ENCODE data around the gene PLA2G4D. TPM values are rescaled to one million over a fixed set of nuclear protein-coding genes. Genes with fewer than 3 reads are reported as not detected.

PLA2G4D gene
- polyA plus RNA-seq, 1 experiment = not detected

GRCh38 chr15:42133886-42134502 is 39.6 kb upstream of the PLA2G4D start:
- peaks cover 34% of the 10 kb centered on the region for H3K27me3 ChIP-seq (ENCODE audit: control insufficient read depth, insufficient read depth, low read length)
- H3K9me3 ChIP-seq (ENCODE audit: control insufficient read depth, insufficient read depth, low read length) = no peaks in the 10 kb centered on the region
- DNase-seq (ENCODE audit: low read depth, low spot score) = no peak
- CTCF ChIA-PET = interaction anchor here (1.0 to 1.3 kb wide), 4 partner anchors 14 to 144 kb away, joined by 3 to 7 read pairs (median 3); no protein-coding TSS in a partner anchor
- H3K4me3 ChIP-seq (ENCODE audit: low read depth, low read length) = no peak overlapping the region
- no peak overlapping the region for H3K27ac ChIP-seq (ENCODE audit: low read depth, low read length)
- TF ChIP-seq, protein P1, sequence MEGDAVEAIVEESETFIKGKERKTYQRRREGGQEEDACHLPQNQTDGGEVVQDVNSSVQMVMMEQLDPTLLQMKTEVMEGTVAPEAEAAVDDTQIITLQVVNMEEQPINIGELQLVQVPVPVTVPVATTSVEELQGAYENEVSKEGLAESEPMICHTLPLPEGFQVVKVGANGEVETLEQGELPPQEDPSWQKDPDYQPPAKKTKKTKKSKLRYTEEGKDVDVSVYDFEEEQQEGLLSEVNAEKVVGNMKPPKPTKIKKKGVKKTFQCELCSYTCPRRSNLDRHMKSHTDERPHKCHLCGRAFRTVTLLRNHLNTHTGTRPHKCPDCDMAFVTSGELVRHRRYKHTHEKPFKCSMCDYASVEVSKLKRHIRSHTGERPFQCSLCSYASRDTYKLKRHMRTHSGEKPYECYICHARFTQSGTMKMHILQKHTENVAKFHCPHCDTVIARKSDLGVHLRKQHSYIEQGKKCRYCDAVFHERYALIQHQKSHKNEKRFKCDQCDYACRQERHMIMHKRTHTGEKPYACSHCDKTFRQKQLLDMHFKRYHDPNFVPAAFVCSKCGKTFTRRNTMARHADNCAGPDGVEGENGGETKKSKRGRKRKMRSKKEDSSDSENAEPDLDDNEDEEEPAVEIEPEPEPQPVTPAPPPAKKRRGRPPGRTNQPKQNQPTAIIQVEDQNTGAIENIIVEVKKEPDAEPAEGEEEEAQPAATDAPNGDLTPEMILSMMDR (IDR thresholded peaks at IDR 0.05; ENCODE audit: low read depth, low read length) = peak; percentile 63
- POLR2A ChIA-PET = no interaction called here

- Histone ChIP-seq H3K27me3 (ENCODE audit: control insufficient read depth, insufficient read depth, low read length) (peaks cover 30% of the 10 kb centered on the region), H3K27ac (ENCODE audit: low read depth, low read length) (no peak overlapping the region), H3K4me3 (ENCODE audit: low read depth, low read length) (no peak overlapping the region), H3K9me3 (ENCODE audit: control insufficient read depth, insufficient read depth, low read length) (no peaks in the 10 kb centered on the region)
- ChIA-PET CTCF (interaction anchor here (1.2 kb wide), 1 partner anchor 67 kb away, joined by 3 read pairs; no protein-coding TSS in a partner anchor), POLR2A (no interaction called here)
- TF ChIP-seq, protein P1 (IDR thresholded peaks at IDR 0.05; ENCODE audit: low read depth, low read length) = no peak
- DNase-seq (ENCODE audit: low read depth, low spot score) = no peak
These were observed 39.0 kb upstream of the PLA2G4D start for GRCh38 chr15:42133356-42133755.

- DNase-seq (ENCODE audit: low read depth, low spot score) = no peak
- ChIA-PET POLR2A (no interaction called here), CTCF (interaction anchor here (1.1 to 1.7 kb wide), 2 partner anchors 48 to 65 kb away, joined by 3 to 7 read pairs; no protein-coding TSS in a partner anchor)
- TF ChIP-seq, protein P1 (IDR thresholded peaks at IDR 0.05; ENCODE audit: low read depth, low read length) = no peak
- Histone ChIP-seq H3K9me3 (ENCODE audit: control insufficient read depth, insufficient read depth, low read length) (no peaks in the 10 kb centered on the region), H3K27ac (ENCODE audit: low read depth, low read length) (no peak overlapping the region), H3K27me3 (ENCODE audit: control insufficient read depth, insufficient read depth, low read length) (peaks cover 30% of the 10 kb centered on the region), H3K4me3 (ENCODE audit: low read depth, low read length) (no peak overlapping the region)
These were observed 37.8 kb upstream of the PLA2G4D start for GRCh38 chr15:42131826-42132806.

DNA sequence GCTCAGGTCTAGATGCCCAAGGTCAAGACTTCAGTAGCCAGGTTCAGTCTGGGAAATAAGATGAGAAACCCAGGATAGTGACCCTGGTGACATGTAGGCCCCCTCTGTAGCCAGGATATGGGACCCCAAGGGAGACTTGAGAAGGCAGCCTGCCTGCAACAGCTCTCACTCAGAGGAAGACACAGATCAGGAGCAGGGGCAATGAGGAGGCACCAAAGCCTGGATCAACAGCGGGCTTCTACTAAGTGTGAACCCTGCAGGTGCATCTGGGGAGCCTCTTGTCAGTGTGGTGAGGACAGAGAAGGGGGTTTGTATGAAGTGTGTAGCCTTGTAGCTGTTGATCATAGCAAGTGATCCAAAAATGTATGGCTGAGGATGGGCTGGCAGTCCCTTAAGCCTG is 36.6 kb upstream of the PLA2G4D start:
- POLR2A ChIA-PET = no interaction called here
- Histone ChIP-seq H3K4me3 (ENCODE audit: low read depth, low read length) (no peak overlapping the region), H3K9me3 (ENCODE audit: control insufficient read depth, insufficient read depth, low read length) (no peaks in the 10 kb centered on the region), H3K27ac (ENCODE audit: low read depth, low read length) (no peak overlapping the region), H3K27me3 (ENCODE audit: control insufficient read depth, insufficient read depth, low read length) (peaks cover 32% of the 10 kb centered on the region)
- CTCF ChIA-PET = no interaction called here
- no peak for DNase-seq (ENCODE audit: low read depth, low spot score)
- TF ChIP-seq, protein P1 (IDR thresholded peaks at IDR 0.05; ENCODE audit: low read depth, low read length) = no peak

Measured in AG04450 (cell line).